Right lobe of liver (tissue), 6 donors: ENCODE measurements around the gene ZGRF1. TPM values are rescaled to one million over a fixed set of nuclear protein-coding genes. Genes with fewer than 3 reads are reported as not detected.

Source experiments
- ATAC-seq, 4 donors: fragments of 200-7000 bp; cut with Tn5 transposase; one replicate each; pipeline ENCODE4 v1.9.1; 2020; ENCODE audit warnings: mild to moderate bottlenecking in 4 of 4, moderate library complexity in 4 of 4
- DNase-seq, 3 donors: peaks; one replicate each; pipeline ENCODE4 v3.0.0-alpha.2; 2020
- H3K27ac ChIP-seq, 3 donors: fragments of 200-600 bp; one replicate each; pipeline ENCODE4 v1.8.0; 2022
- H3K27me3 ChIP-seq, 2 donors: fragments of 200-600 bp; one replicate each; pipeline ENCODE4 v1.8.0; 2022
- H3K36me3 ChIP-seq, 4 donors: fragments of 200-600 bp; sonication (generic) in 1 of 4; one replicate each; pipeline versions ENCODE4 v1.5.1 to v1.8.0; 2017 to 2022; ENCODE audit warnings: control low read depth in 1 of 4
- H3K4me1 ChIP-seq, 4 donors: fragments of 200-600 bp; sonication (generic) in 1 of 4; one replicate each; pipeline versions ENCODE4 v1.5.1 to v1.8.0; 2017 to 2022; ENCODE audit warnings: control low read depth in 1 of 4
- H3K4me3 ChIP-seq, 3 donors: fragments of 200-600 bp; one replicate each; pipeline ENCODE4 v1.8.0; 2022
- H3K9me3 ChIP-seq, 4 donors: fragments of 200-600 bp; sonication (generic) in 1 of 4; one replicate each; pipeline versions ENCODE4 v1.5.1 to v1.8.0; 2017 to 2022; ENCODE audit warnings: control low read depth in 1 of 4
- CTCF ChIP-seq, 4 donors: fragments of 200-600 bp in 3 of 4; fragments of 450-650 bp in 1 of 4; IDR thresholded peaks; one replicate each; pipeline versions ENCODE4 v1.5.1 to v1.8.0; 2016 to 2022; ENCODE audit warnings: antibody characterized with exemption in 4 of 4, mild to moderate bottlenecking in 2 of 4
- POLR2A ChIP-seq: fragments of 450-650 bp; IDR thresholded peaks from one replicate; pipeline ENCODE4 v1.6.1; 2017; ENCODE audit warnings: antibody characterized with exemption, mild to moderate bottlenecking
- WGBS: methylation state at CpG from one replicate; pipeline ENCODE4 v1.1.6; 2018; ENCODE audit warnings: low coverage, low lambda C conversion rate; ENCODE audit not compliant: insufficient coverage; ENCODE audit errors: missing lambda C conversion rate; 5-methylcytosine and 5-hydroxymethylcytosine counted together
- intact Hi-C, 2 donors: fragments of 100-400 bp; cut with DNase I; formaldehyde crosslinking; loops; one replicate each; pipeline versions ENCODE4 v1.11.2 to v1.14.1; 2022
- total RNA-seq, 6 experiments: library from RNA; depleted of rRNA in 2 of 6; stranded (reverse); fragments of >200 nt in 2 of 6; fragmentation: NEBNext Ultra II Directional in 3 of 6; extraction: Animal tissue kit (Norgen Biotek cat#: 25700) in 3 of 6; gene quantifications; one replicate each; pipeline versions ENCODE4 v1.1.0 to v1.2.4, GENCODE V29; 2016 to 2023
- donor health status: DM: no; HTN: yes; CAD: no.
- donor health status: DM: no; HTN: no; CAD: no.
- donor health status: DM: no; HTN: no; CAD: no.
- donor health status: DM: no; HTN: yes; CAD: no.
- donor health status: DM: no; HTN: yes; CAD: no.

Gene ZGRF1
- total RNA-seq, 6 experiments from 2014 or later = 0.71 to 3.7 (median 2.0) TPM

DNA sequence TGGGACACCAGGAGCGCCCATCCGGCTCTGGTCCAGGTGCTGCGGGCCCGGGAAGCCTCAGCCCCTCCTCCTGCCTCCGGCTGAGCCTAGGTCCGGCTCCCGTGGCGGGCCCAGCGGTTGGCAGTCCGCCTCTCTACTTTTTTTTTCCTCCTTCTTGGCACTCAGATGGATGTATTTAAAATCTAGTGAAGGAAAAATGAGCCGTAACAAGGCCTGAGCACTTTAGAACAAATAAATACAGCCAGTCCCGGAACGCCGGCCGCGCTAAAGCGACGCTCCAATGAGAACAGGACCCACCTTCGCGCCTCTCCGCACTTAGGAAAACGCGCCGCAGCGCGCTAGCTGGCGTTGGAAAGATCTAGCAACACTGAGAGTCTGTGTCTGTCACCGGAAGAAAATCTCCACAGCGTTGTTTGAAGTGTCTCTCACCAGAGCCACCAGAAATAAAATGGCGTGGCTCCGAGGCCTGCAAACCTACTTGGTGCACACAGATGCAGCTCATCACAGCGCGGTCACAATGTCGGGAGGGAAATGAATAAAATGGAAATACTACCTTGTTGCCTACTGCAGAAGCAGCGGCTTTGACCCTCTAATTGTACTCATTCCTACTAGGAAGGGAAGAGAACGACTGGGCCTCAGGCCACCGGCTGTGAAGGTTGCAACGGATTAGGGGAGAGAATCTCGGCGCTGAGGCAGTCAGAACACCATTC lies 125.5 kb downstream of the ZGRF1 start:
- Histone ChIP-seq H3K9me3 (no peaks in the 10 kb centered on the region), H3K4me1 (peaks cover 0 to 30% (median 8%) of the 10 kb centered on the region in 4 donors), H3K36me3 (no peaks in the 10 kb centered on the region), H3K27me3 (peaks cover 6 to 63% of the 10 kb centered on the region in 2 donors), H3K4me3 (no peak overlapping the region), H3K27ac (no peak overlapping the region)
- TF ChIP-seq POLR2A (no peak), CTCF (IDR thresholded peaks at IDR 0.05) (no peak)
- 14% methylated on average over 37 of the region's 40 CpGs for WGBS
- DNase-seq (no peak), ATAC-seq (no peak)
- intact Hi-C loops = no loop called here

- peaks cover 0 to 24% (median 4%) of the 10 kb centered on the region in 4 donors for H3K4me1 ChIP-seq
- WGBS = 4% methylated on average over 22 of the region's 34 CpGs
- H3K27ac ChIP-seq = no peak overlapping the region
- no peak overlapping the region for H3K4me3 ChIP-seq
- TF ChIP-seq CTCF (IDR thresholded peaks at IDR 0.05) (no peak), POLR2A (no peak)
- no peaks in the 10 kb centered on the region for H3K9me3 ChIP-seq
- no peaks in the 10 kb centered on the region for H3K36me3 ChIP-seq
- intact Hi-C loops = no loop called here
- DNase-seq (no peak), ATAC-seq (no peak)
- H3K27me3 ChIP-seq = peaks cover 6 to 59% of the 10 kb centered on the region in 2 donors
These were observed 126.2 kb downstream of the ZGRF1 start for GRCh38 chr4:112510291-112511092.

DNA sequence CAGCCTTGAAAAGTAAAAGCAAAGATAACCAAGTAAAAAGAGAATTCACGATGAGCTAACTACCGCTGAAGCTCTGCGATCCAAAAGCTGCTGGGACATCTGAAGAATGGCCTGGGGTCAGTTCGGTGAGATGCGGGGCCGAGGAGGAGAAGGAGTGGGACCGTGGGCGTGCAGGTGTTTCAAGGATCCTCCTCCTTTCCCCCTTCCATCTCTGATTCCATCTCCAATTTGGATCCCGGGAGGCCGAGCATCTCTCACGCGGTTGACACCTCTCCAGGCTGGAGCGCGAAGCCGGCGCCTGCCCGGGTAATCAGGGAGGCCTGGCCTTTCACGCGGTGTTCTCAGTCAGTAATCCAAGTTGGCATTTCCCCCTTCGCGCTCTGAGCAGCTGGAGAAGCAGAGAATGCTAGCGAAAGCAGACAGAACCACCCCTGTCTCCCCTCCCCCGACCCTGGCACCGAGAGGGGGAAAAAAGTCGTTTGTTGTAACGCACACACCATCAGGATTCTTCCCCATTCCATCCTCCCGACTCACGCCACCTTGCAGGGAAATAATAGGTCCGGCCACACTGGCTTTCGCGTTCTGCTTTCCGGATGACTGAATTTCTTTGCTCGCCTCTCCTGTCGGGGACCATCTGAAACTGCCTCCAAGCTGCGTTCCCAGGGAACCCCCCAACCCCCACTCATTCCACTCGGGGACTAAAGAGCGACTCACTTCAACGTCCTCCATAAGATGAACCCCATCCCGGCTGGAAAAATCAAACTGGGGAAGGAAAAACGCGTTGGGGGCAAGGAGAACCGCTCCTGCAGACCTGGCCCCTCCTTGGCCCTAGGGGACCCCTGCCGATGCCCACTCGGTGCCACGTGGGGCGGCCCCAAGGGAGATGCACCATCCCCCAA lies 127.2 kb downstream of the ZGRF1 start:
- WGBS = 4% methylated on average over 25 of the region's 46 CpGs
- DNase-seq (no peak), ATAC-seq (no peak)
- no peaks in the 10 kb centered on the region for H3K36me3 ChIP-seq
- no peak overlapping the region for H3K4me3 ChIP-seq
- intact Hi-C loops = no loop called here
- H3K4me1 ChIP-seq = peaks cover 0 to 15% (median 0%) of the 10 kb centered on the region in 4 donors
- no peaks in the 10 kb centered on the region for H3K9me3 ChIP-seq
- peaks cover 6 to 54% of the 10 kb centered on the region in 2 donors for H3K27me3 ChIP-seq
- no peak overlapping the region for H3K27ac ChIP-seq
- no peak for TF ChIP-seq POLR2A
- no peak for TF ChIP-seq CTCF (IDR thresholded peaks at IDR 0.05)

DNA sequence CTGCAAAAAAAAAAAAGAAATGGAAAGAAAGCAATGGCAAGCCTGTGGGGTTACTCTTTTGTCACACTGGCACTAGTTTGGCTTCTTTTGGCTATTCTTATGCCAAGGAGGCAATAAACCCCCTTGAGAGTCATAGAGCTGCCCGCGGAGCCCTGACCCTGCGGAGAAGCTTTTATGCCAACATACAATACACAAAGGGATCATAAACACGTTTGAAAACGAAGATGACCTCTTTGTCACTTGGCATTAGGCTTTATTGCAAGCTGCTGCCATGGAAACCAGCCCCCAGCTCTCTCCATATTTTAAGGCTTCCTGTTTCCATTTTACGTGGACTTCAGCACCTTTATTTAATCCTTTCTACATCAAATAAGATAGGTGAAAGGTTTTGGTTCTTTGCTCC lies 128.4 kb downstream of the ZGRF1 start:
- ATAC-seq (no peak), DNase-seq (no peak)
- 4% methylated on average over 6 of the region's 6 CpGs for WGBS
- no peak overlapping the region for H3K27ac ChIP-seq
- peaks cover 6 to 45% of the 10 kb centered on the region in 2 donors for H3K27me3 ChIP-seq
- H3K9me3 ChIP-seq = no peaks in the 10 kb centered on the region
- no peaks in the 10 kb centered on the region for H3K36me3 ChIP-seq
- TF ChIP-seq CTCF (IDR thresholded peaks at IDR 0.05) (no peak), POLR2A (no peak)
- H3K4me3 ChIP-seq = no peak overlapping the region
- intact Hi-C loops = no loop called here
- H3K4me1 ChIP-seq = peaks cover 0 to 13% (median 0%) of the 10 kb centered on the region in 4 donors
